Activated CD4-positive, alpha-beta T cell treated with anti-CD3 and anti-CD28 coated beads for 36 hours (primary cell): Measurements from ENCODE around the gene METTL21C. TPM values are rescaled to one million over a fixed set of nuclear protein-coding genes. Genes with fewer than 3 reads are reported as not detected.

Source experiments
- total RNA-seq, 2 experiments: library from RNA; stranded (reverse); gene quantifications; one replicate each; pipeline ENCODE4 v1.2.3, GENCODE V29; 2021

The METTL21C gene
- total RNA-seq, 2 experiments from 2014 or later = not detected

Other genes with a start within 250 kb of the METTL21C start
- gene TPP2, start 98.1 kb downstream of the METTL21C start, total RNA-seq = 10 to 100 TPM; 75.2 to 77.0 TPM
- 10 to 100 TPM; 21.5 to 25.8 TPM for gene TEX30, start 78.7 kb upstream of the METTL21C start, total RNA-seq
- gene POGLUT2, start 103.9 kb upstream of the METTL21C start, total RNA-seq = 1 to 10 TPM; 3.3 to 3.7 TPM
- 10 to 100 TPM in 1 of 2 experiments, 1 to 10 TPM in 1; 9.7 to 11.6 TPM for gene BIVM, start 104.1 kb upstream of the METTL21C start, total RNA-seq
- gene ERCC5, start 151.0 kb upstream of the METTL21C start, total RNA-seq = 10 to 100 TPM; 74.8 to 79.1 TPM